GM12801 (cell line): ENCODE data around the gene SLC7A6OS.

ENCODE experiments used
- CTCF ChIP-seq: IDR thresholded peaks from one replicate; pipeline ENCODE4 v1.5.1; 2011; ENCODE audit warnings: control low read depth; ENCODE audit not compliant: insufficient read length; ENCODE audit errors: extremely low read depth

SLC7A6OS gene

DNA sequence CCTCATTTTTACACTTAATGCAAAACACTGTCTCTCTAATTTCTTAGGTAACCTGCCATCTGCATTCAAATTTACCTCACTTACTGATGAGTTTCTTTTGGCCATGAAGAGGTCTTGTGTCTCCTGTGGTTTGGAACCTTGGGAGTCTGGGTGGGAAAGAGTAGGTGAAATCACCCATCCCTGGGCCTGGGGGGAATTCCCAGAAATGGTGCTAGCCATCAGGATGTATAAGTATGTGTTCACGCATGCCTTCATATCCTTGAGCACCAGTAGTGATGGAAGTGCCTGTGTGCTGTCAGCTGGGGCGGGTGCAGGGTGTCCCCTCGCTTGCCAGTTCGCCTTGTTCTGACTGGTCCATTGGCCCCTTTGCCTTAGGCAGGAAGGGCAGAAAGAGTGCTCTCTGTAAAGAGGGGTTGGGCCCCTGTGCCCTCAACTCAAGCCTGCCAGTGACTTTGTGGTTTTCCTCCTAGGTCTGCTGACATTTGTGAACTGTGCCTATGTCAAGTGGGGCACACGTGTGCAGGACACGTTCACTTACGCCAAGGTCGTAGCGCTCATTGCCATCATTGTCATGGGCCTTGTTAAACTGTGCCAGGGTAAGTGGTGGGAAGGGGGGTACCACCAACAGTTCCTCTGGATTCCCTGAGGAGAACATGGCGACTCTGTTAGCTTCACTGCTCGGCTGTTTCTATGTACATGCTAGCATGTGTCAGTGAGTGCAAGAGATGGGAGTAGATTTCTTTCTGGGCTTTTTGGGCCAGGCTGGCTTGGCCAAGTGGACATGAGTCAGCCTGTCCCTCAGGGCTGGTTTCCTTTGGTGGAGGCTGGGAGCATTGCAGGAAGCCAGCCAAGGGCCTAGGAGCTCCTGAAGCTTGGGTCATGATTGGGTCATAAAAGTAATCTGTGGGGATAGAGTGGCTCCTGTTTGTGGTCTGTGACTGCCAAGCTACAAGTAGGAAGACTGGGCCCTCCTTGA lies 23.2 kb downstream of the SLC7A6OS start:
- TF ChIP-seq CTCF = no peak

DNA sequence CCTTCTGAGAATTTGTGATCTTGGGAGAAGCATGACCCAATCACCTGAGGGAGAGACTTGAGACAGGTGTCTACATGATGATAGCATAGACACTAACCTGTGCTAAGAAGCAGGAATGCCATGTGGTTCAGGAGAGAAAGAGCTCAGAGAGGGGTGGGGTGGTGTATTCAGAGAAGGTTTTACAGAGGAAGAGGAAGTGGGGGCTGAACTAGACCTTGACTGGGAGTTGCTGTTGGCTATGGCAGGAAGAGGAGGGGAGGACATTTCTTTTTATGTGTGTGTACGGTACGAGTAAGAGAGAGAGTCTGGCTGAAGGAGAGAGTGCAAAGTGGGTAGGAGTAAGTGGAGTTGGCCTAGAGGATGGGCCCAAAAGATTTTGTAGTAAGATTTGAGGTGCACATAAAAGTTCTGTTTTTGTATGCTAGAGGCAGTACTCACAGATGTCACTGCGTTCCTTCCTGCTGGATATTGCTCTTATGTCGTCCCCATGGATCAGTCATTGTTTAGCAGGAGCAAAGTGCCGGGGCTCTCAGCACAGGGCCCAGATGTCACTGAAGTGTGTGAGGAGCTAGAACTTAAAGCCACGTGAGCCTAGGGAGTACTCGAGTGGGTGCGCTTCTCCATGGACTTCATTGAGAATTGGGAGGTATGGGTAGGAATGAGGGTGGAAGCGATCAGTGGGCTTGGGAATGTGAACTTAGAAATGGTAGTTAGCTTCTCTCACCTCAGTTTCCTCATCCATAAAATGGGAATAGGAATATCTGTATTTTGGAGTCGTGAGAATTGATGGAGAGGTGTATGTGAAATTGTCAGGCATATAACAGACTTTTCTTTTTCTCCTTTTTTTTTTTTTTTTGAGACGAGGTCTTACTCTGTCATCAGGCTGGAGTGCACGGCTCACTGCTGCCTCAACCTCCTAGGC lies 24.3 kb downstream of the SLC7A6OS start:
- TF ChIP-seq CTCF = no peak

GRCh38 chr16:68285683-68286082 lies 25.1 kb downstream of the SLC7A6OS start:
- no peak for TF ChIP-seq CTCF

GRCh38 chr16:68284847-68285246 lies 25.9 kb downstream of the SLC7A6OS start:
- TF ChIP-seq CTCF = no peak

GRCh38 chr16:68283801-68284598 lies 26.7 kb downstream of the SLC7A6OS start:
- TF ChIP-seq CTCF = no peak

DNA sequence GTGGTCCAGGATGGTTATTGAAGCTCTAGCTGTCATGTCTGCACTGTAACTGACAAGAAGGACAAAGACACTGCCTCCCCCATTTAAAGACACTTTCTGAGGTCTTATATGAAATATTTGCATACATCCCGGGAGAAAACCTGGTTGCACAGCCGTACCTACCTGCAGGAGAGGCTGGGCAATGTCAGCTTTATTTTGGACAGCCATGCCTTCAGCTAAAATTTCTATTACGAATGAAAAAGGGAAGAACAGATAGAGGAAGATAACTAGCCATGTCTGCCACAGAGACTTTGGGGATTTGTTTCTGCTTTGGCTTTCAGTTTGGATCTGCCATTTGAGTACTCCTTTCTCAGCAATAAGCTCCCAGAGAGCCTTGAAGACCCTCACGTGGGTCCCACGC lies 27.4 kb downstream of the SLC7A6OS start:
- no peak for TF ChIP-seq CTCF
